Activated CD8-positive, alpha-beta memory T cell treated with anti-CD3 and anti-CD28 coated beads, Interleukin-2, amount 50 U/mL, for 1 hour (primary cell): ENCODE measurements around the gene MARK4.
"Not testable (repeated sequence)": the region's sequence is repeated elsewhere in the genome, so short reads cannot be mapped to it uniquely, and the experiment has no call there.

Source experiments
- DNase-seq: peaks from one replicate; pipeline ENCODE4 v3.0.0-alpha.2; 2020; ENCODE audit errors: extremely low read depth

MARK4 gene

GRCh38 chr19:45250832-45251451 is at the start of gene MARK4:
TSS of gene MARK4 (plus strand) at chr19:45251271. CDS start at chr19:45251589, 318 bp downstream.
- peak; percentile 12 for DNase-seq

GRCh38 chr19:45202637-45203036 is 48.4 kb upstream of the MARK4 start:
- DNase-seq, result no peak

DNA sequence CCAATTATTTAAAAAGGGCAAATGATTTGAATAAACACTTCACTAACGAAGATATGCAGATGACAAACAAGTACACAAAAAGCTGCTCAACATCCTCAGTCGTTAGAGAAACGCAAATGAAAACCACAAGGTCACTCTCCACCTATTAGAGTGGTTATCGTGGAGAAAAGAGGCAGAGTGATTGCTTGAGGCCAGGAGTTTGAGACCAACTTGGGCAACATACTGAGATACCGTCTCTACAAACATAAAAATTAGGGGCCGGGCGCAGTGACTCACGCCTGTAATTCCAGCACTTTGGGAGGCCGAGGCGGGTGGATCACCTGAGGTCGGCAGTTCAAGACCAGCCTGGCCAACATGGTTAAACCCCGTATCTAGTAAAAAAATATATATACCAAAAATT is 45.3 kb upstream of the MARK4 start:
- DNase-seq, result no peak

- no peak for DNase-seq
Observed at GRCh38 chr19:45206328-45206727, 44.7 kb upstream of the MARK4 start.

- no peak for DNase-seq
Observed at GRCh38 chr19:45211751-45212381, 39.2 kb upstream of the MARK4 start.

DNA sequence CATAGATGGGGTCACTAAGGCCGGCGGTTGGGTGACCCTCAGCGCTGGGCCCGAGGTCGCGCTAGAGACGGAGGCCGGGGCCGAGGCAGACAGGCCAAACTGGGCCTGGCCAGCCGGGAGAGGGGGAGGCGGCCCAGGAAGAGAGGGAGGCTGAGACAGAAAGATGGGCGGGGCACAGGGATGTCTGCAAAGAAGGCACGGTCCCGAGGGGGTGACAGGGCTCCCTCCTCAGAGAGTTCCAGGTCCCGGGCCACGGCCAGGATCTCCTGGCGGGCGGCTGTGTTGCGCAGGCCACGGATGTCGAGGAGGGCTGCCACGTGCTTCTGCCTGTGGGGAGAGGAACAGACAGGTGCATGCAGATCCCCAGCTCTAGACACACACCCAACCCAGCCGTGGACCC is 38.0 kb upstream of the MARK4 start:
- DNase-seq, result no peak

- no peak for DNase-seq
Observed at GRCh38 chr19:45215391-45216191, 35.5 kb upstream of the MARK4 start.

DNA sequence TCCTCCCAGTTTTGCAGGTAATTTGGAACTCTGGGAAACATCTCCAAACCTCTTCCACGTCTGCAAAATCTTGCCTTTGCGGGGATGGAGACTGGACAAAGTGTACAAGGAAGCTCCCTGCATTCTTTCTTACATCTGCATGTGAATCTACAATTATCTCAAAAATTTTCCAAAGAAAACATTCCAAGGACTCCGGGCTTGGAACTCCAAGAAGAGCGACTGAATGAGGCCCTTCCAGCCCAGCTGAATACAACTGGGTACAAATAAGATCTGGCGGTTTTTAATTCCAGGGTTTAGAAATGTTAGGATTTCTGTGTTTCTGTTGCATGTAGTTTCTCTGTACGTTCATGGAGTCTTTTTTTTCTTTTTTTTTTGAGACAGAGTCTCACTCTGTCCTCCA is 34.4 kb upstream of the MARK4 start:
- DNase-seq, result no peak

DNA sequence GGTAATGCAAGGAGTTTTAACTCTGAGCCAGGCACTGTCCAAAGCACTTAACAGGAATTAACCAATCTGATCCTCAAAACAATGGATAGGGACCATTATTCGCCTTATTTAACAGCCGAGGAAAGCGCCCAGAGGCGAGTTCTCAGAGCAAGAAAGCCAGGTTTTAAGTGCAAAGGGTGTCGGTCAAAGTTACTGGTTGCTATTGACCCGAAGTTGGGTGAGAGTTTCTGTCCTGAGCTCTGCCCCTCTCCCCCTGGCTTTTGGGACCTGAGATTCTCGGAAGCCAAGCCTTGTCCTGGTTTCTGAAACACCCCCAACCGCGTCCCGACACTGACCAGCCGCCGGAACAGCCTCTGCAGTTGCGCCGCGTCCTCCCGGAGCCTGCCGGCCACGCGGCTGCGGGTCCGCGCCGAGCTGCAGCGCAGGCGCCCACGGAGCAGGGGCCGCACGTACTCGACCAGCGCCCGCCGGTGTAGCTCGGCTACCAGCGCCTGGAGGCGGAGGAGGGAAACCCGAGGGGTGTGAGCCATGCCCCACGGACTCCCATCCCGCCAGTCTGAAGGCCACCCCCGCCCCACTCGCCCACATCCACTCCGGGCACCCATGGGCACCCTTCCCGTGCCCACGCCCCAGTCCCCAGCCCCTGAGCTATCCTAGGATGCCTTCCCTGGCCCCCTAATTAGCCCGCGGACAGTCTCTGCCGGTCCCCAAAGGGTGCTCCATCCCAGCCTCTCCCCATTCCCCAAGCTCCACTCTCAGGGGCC is 33.7 kb upstream of the MARK4 start:
- DNase-seq, result no peak

GRCh38 chr19:45217957-45218334 is 33.1 kb upstream of the MARK4 start:
- no peak for DNase-seq

- no peak for DNase-seq
Observed at GRCh38 chr19:45218426-45218825, 32.6 kb upstream of the MARK4 start.

DNA sequence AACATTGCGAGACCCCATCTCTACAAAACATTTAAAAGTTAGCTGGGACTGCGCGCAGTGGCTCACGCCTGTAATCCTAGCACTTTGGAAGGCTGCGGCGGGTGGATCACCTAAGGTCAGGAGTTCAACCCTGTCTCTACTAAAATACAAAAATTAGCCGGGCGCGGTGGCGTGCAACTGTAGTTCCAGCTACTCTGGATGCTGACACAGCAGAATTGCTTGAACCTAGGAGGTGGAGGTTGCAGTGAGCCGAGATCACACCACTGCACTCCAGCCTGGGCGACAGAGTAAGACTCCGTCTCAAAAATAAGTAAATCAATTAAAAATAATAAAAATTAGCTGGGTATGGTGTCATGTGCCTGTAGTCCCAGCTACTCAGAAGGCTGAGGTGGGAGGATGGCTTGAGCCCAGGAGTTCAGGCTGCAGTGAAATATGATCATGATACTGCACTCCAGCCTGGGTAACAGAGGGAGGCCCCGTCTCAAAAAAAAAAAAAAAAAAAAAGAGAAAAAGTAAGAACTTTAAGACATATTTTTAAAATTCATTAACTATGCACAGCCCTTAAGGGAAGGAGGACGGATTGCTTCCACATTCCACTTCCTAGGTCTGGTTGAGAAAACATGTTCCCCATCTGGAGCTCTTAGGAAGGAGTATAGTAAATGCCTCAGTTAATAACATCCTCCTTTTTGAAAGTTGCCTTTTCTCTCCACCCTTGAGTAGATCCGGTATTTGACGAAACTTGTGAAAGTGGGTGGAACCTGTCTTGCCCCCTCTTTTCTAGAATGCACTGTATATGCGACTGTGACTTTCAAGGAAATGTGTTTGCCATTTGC is 31.9 kb upstream of the MARK4 start:
- no peak for DNase-seq

DNA sequence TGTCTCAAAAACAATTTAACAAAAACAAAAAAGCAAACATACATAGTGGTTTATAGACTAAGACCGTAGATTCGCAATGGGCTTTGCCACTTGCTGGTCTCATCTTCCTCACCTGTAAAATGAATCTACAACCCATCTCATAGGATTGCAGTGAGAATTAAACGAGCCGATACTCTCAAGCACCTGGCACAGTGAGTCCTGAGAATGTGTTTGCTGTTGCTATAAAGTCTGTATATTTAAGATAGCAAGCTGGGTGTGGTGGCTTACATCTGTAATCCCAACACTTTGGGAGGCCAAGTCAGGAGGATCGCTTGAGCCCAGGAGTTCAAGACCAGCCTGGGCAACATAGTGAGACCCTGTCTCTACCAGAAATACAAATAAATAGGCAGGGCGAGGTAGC is 28.3 kb upstream of the MARK4 start:
- DNase-seq, result no peak

- no peak for DNase-seq
Observed at GRCh38 chr19:45223879-45224278, 27.2 kb upstream of the MARK4 start.

GRCh38 chr19:45224645-45225044 is 26.4 kb upstream of the MARK4 start:
- DNase-seq, result no peak

DNA sequence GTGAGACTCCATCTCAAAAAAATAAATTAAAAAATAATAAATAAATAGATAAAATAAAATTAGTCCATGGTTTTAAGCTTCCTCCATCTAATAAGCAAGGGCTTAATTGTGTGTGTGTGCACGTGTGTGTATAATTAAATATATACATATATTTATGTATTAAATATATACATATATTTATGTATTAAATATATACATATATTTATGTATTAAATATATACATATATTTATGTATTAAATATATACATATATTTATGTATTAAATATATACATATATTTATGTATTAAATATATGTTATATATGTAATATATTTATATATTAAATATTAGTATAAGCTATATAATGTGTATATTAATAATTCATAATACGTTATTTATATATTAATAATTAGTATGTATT is 22.0 kb upstream of the MARK4 start:
- not testable (repeated sequence) for DNase-seq

GRCh38 chr19:45231891-45232290 is 19.2 kb upstream of the MARK4 start:
- DNase-seq, result no peak

GRCh38 chr19:45234089-45234869 is 16.8 kb upstream of the MARK4 start:
- no peak for DNase-seq

GRCh38 chr19:45235485-45235884 is 15.6 kb upstream of the MARK4 start:
- no peak for DNase-seq

DNA sequence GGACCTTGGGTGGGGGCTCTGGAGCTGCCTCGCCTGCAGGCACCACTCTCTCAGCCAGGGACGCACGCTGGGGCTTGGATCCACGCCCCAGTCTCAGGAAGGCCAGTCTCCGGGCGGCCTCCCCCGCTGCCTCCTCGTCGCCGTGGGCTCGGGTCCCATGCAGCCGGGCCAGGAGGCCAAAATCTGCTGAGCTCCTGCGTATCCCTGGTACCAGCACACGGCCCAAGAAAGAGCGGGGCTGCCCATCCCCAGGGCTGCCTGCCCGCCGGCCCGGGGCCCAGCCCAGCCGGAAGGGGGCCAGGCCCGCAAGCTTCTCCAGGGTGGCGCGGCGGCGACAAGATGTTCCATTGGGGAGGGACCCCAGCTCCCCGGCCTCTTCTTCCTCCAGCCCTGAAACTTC is 12.5 kb upstream of the MARK4 start:
- DNase-seq, result no peak
